GM19438 (cell line): ENCODE results near the gene CXorf49B.
"Not testable (repeated sequence)": the region's sequence is repeated elsewhere in the genome, so short reads cannot be mapped to it uniquely, and the experiment has no call there.

Source experiments
- ATAC-seq: cut with Tn5 transposase; IDR thresholded peaks from one replicate; pipeline ENCODE4 v1.9.1; 2021; ENCODE audit warnings: low read depth; ENCODE audit not compliant: unreplicated experiment

Gene CXorf49B

GRCh38 chrX:71763049-71763448 is at the start of gene CXorf49B:
TSS of gene CXorf49B (plus strand) at chrX:71763349. CDS start at chrX:71763424, 75 bp downstream.
- not testable (repeated sequence) for ATAC-seq

GRCh38 chrX:71714064-71714463 is 49.1 kb upstream of the CXorf49B start:
- not testable (repeated sequence) for ATAC-seq

GRCh38 chrX:71715551-71715950 is 47.6 kb upstream of the CXorf49B start:
- ATAC-seq, result not testable (repeated sequence)

- ATAC-seq, result not testable (repeated sequence)
These were observed 46.8 kb upstream of the CXorf49B start for GRCh38 chrX:71716323-71716722.

GRCh38 chrX:71718185-71718584 is 45.0 kb upstream of the CXorf49B start, which contains the start of gene CXorf49:
TSS of gene CXorf49 (minus strand) at chrX:71718285. CDS start at chrX:71718151, 134 bp downstream.
- not testable (repeated sequence) for ATAC-seq

GRCh38 chrX:71719195-71719594 is 44.0 kb upstream of the CXorf49B start:
- ATAC-seq, result not testable (repeated sequence)

GRCh38 chrX:71720289-71720886 is 42.8 kb upstream of the CXorf49B start:
- not testable (repeated sequence) for ATAC-seq

- ATAC-seq, result not testable (repeated sequence)
These were observed 2.4 kb upstream of the CXorf49B start for GRCh38 chrX:71760688-71761281.

GRCh38 chrX:71764832-71765231 is 1.7 kb downstream of the CXorf49B start:
- not testable (repeated sequence) for ATAC-seq

GRCh38 chrX:71765613-71766012 is 2.5 kb downstream of the CXorf49B start:
- ATAC-seq, result not testable (repeated sequence)

GRCh38 chrX:71767134-71767533 is 4.0 kb downstream of the CXorf49B start:
- ATAC-seq, result not testable (repeated sequence)

GRCh38 chrX:71778322-71778721 is 15.2 kb downstream of the CXorf49B start:
- ATAC-seq, result not testable (repeated sequence)

- ATAC-seq, result not testable (repeated sequence)
These were observed 19.2 kb downstream of the CXorf49B start for GRCh38 chrX:71782225-71782949.

- not testable (repeated sequence) for ATAC-seq
These were observed 19.8 kb downstream of the CXorf49B start for GRCh38 chrX:71782950-71783299.

- not testable (repeated sequence) for ATAC-seq
These were observed 20.6 kb downstream of the CXorf49B start for GRCh38 chrX:71783569-71784347.

- ATAC-seq, result not testable (repeated sequence)
These were observed 21.3 kb downstream of the CXorf49B start for GRCh38 chrX:71784348-71784983.

- not testable (repeated sequence) for ATAC-seq
These were observed 43.3 kb downstream of the CXorf49B start for GRCh38 chrX:71806450-71806849.

- no peak for ATAC-seq
These were observed 46.7 kb downstream of the CXorf49B start for GRCh38 chrX:71809886-71810285.

- no peak for ATAC-seq
These were observed 51.2 kb downstream of the CXorf49B start for GRCh38 chrX:71814123-71814912.
